ENCODE data around the gene CEL. TPM values are rescaled to one million over a fixed set of nuclear protein-coding genes. Genes with fewer than 3 reads are reported as not detected.

CEL gene
- total RNA-seq, 1 experiment from 2014 or later: 2.8 TPM

- Histone ChIP-seq H3K27ac (ENCODE audit: low read depth, low read length, poor library complexity, severe bottlenecking) (no peak overlapping the region), H3K36me3 (ENCODE audit: insufficient read depth, low read length, poor library complexity, severe bottlenecking) (peaks cover 80% of the 10 kb centered on the region), H3K4me3 (ENCODE audit: low read depth, low read length, poor library complexity, severe bottlenecking) (no peak overlapping the region), H3K27me3 (replicated peaks; ENCODE audit: insufficient read depth, low read depth, low read length, poor library complexity) (no peaks in the 10 kb centered on the region), H3K4me1 (ENCODE audit: insufficient read depth, low read length, poor library complexity, severe bottlenecking) (no peaks in the 10 kb centered on the region), H3K9me3 (ENCODE audit: low read depth, low read length, poor library complexity, severe bottlenecking) (peaks cover 24% of the 10 kb centered on the region)
- ChIA-PET CTCF (interaction anchor here (1.7 kb wide), 1 partner anchor 44 kb away, joined by 3 read pairs; no protein-coding TSS in a partner anchor), POLR2A (ENCODE audit: low non-redundant PET) (no interaction called here)
- no peak for TF ChIP-seq CTCF (conservative IDR thresholded peaks at IDR 0.05; ENCODE audit: low read depth, low read length)
- no peak for TF ChIP-seq EZH2 (IDR thresholded peaks at IDR 0.05; ENCODE audit: borderline replicate concordance, low read depth, low read length, poor library complexity, severe bottlenecking)
- no peak for DNase-seq (ENCODE audit: low spot score)
- intact Hi-C loops (cut with micrococcal nuclease; ENCODE audit: unreplicated experiment): no loop called here
- BruUV-seq (replicated peaks): no TSS peak
Observed at GRCh38 chr9:133100506-133101355, 39.0 kb downstream of the CEL start.

GRCh38 chr9:133101356-133102189 is 39.8 kb downstream of the CEL start:
- TF ChIP-seq EZH2 (IDR thresholded peaks at IDR 0.05; ENCODE audit: borderline replicate concordance, low read depth, low read length, poor library complexity, severe bottlenecking): no peak
- TF ChIP-seq CTCF (conservative IDR thresholded peaks at IDR 0.05; ENCODE audit: low read depth, low read length): no peak
- no TSS peak for BruUV-seq (replicated peaks)
- no peak overlapping the region for H3K27ac ChIP-seq (ENCODE audit: low read depth, low read length, poor library complexity, severe bottlenecking)
- H3K4me1 ChIP-seq (ENCODE audit: insufficient read depth, low read length, poor library complexity, severe bottlenecking): no peaks in the 10 kb centered on the region
- ChIA-PET POLR2A (ENCODE audit: low non-redundant PET) (no interaction called here), CTCF (interaction anchor here (1.7 kb wide), 1 partner anchor 43 kb away, joined by 3 read pairs; no protein-coding TSS in a partner anchor)
- intact Hi-C loops (cut with micrococcal nuclease; ENCODE audit: unreplicated experiment): no loop called here
- no peak overlapping the region for H3K4me3 ChIP-seq (ENCODE audit: low read depth, low read length, poor library complexity, severe bottlenecking)
- H3K36me3 ChIP-seq (ENCODE audit: insufficient read depth, low read length, poor library complexity, severe bottlenecking): peaks cover 82% of the 10 kb centered on the region
- no peaks in the 10 kb centered on the region for H3K27me3 ChIP-seq (replicated peaks; ENCODE audit: insufficient read depth, low read depth, low read length, poor library complexity)
- peaks cover 15% of the 10 kb centered on the region for H3K9me3 ChIP-seq (ENCODE audit: low read depth, low read length, poor library complexity, severe bottlenecking)
- no peak for DNase-seq (ENCODE audit: low spot score)

- intact Hi-C loops (cut with micrococcal nuclease; ENCODE audit: unreplicated experiment): loop anchor here (1.0 kb wide), 1 partner anchor 45 kb away; no protein-coding TSS in a partner anchor
- POLR2A ChIA-PET (ENCODE audit: low non-redundant PET): no interaction called here
- CTCF ChIA-PET: interaction anchor here (1.7 kb wide), 1 partner anchor 42 kb away, joined by 3 read pairs; no protein-coding TSS in a partner anchor
Observed at GRCh38 chr9:133102190-133103021, 40.6 kb downstream of the CEL start.

More at GRCh38 chr9:133102190-133103021, 40.6 kb downstream of the CEL start:
- H3K9me3 ChIP-seq (ENCODE audit: low read depth, low read length, poor library complexity, severe bottlenecking): peaks cover 7% of the 10 kb centered on the region
- no peak overlapping the region for H3K27ac ChIP-seq (ENCODE audit: low read depth, low read length, poor library complexity, severe bottlenecking)
- H3K27me3 ChIP-seq (replicated peaks; ENCODE audit: insufficient read depth, low read depth, low read length, poor library complexity): no peaks in the 10 kb centered on the region
- no TSS peak for BruUV-seq (replicated peaks)
- no peak overlapping the region for H3K4me3 ChIP-seq (ENCODE audit: low read depth, low read length, poor library complexity, severe bottlenecking)
- no peaks in the 10 kb centered on the region for H3K4me1 ChIP-seq (ENCODE audit: insufficient read depth, low read length, poor library complexity, severe bottlenecking)
- TF ChIP-seq CTCF (conservative IDR thresholded peaks at IDR 0.05; ENCODE audit: low read depth, low read length) (no peak), EZH2 (IDR thresholded peaks at IDR 0.05; ENCODE audit: borderline replicate concordance, low read depth, low read length, poor library complexity, severe bottlenecking) (no peak)
- no peak for DNase-seq (ENCODE audit: low spot score)
- peaks cover 81% of the 10 kb centered on the region for H3K36me3 ChIP-seq (ENCODE audit: insufficient read depth, low read length, poor library complexity, severe bottlenecking)

Data from A673 (cell line).